Peyer's patch (tissue), 4 donors: ENCODE measurements around the gene SUV39H2.
"Not testable (repeated sequence)": the region's sequence is repeated elsewhere in the genome, so short reads cannot be mapped to it uniquely, and the experiment has no call there.

Experiments
- CTCF ChIP-seq, 6 experiments: fragments of 450-650 bp in 4 of 6; fragments of 200-600 bp in 2 of 6; sonication (generic) in 1 of 6; IDR thresholded peaks; one replicate each; pipeline ENCODE4 v1.5.1; 2017 to 2019; ENCODE audit warnings: antibody characterized with exemption in 6 of 6, mild to moderate bottlenecking in 3 of 6, moderate library complexity in 1 of 6
- POLR2A ChIP-seq, 2 donors: fragments of 450-650 bp; IDR thresholded peaks; one replicate each; pipeline ENCODE4 v1.5.1; 2017; ENCODE audit warnings: antibody characterized with exemption in 2 of 2, mild to moderate bottlenecking in 2 of 2, moderate library complexity in 2 of 2

- TF ChIP-seq CTCF, POLR2A (IDR thresholded peaks at IDR 0.05): not testable (repeated sequence)
Measured at GRCh38 chr10:14907591-14907990, 28.9 kb downstream of the SUV39H2 start.
